Measurements from ENCODE around the gene OCA2.

The OCA2 gene

GRCh38 chr15:27866505-27867165 lies 232.5 kb downstream of the OCA2 start:
- H3K36me3 ChIP-seq (ENCODE audit: insufficient read depth, low read length) = no peaks in the 10 kb centered on the region

GRCh38 chr15:27865926-27866325 lies 233.2 kb downstream of the OCA2 start:
- Histone ChIP-seq H3K36me3 (ENCODE audit: insufficient read depth, low read length) (no peaks in the 10 kb centered on the region), H3K4me3 (ENCODE audit: low read length) (no peak overlapping the region), H3K9ac (ENCODE audit: low read depth, low read length) (no peak overlapping the region), H3K9me3 (ENCODE audit: insufficient read depth, low read depth, low read length) (peaks cover 8% of the 10 kb centered on the region), H3K27ac (ENCODE audit: low read depth, low read length) (no peak overlapping the region), H3K27me3 (ENCODE audit: insufficient read depth, low read length) (no peaks in the 10 kb centered on the region), H3K4me1 (ENCODE audit: insufficient read depth, low read length) (no peaks in the 10 kb centered on the region)
- 88% methylated on average over 3 of the region's 3 CpGs for WGBS

More at GRCh38 chr15:27866505-27867165, 232.5 kb downstream of the OCA2 start:
- H3K27ac ChIP-seq (ENCODE audit: low read depth, low read length) = no peak overlapping the region
- H3K9me3 ChIP-seq (ENCODE audit: insufficient read depth, low read depth, low read length) = peaks cover 6% of the 10 kb centered on the region
- H3K9ac ChIP-seq (ENCODE audit: low read depth, low read length) = no peak overlapping the region
- no peaks in the 10 kb centered on the region for H3K27me3 ChIP-seq (ENCODE audit: insufficient read depth, low read length)
- H3K4me3 ChIP-seq (ENCODE audit: low read length) = no peak overlapping the region
- no peaks in the 10 kb centered on the region for H3K4me1 ChIP-seq (ENCODE audit: insufficient read depth, low read length)
- 92% methylated on average over 10 of the region's 10 CpGs for WGBS

GRCh38 chr15:27865323-27865922 lies 233.7 kb downstream of the OCA2 start:
- peaks cover 8% of the 10 kb centered on the region for H3K9me3 ChIP-seq (ENCODE audit: insufficient read depth, low read depth, low read length)
- no peak overlapping the region for H3K9ac ChIP-seq (ENCODE audit: low read depth, low read length)
- H3K27me3 ChIP-seq (ENCODE audit: insufficient read depth, low read length) = no peaks in the 10 kb centered on the region
- no peak overlapping the region for H3K4me3 ChIP-seq (ENCODE audit: low read length)
- H3K27ac ChIP-seq (ENCODE audit: low read depth, low read length) = no peak overlapping the region
- H3K4me1 ChIP-seq (ENCODE audit: insufficient read depth, low read length) = no peaks in the 10 kb centered on the region
- 93% methylated on average over 12 of the region's 12 CpGs for WGBS
- H3K36me3 ChIP-seq (ENCODE audit: insufficient read depth, low read length) = no peaks in the 10 kb centered on the region

GRCh38 chr15:27864719-27865118 lies 234.4 kb downstream of the OCA2 start:
- H3K36me3 ChIP-seq (ENCODE audit: insufficient read depth, low read length) = no peaks in the 10 kb centered on the region
- no peak overlapping the region for H3K27ac ChIP-seq (ENCODE audit: low read depth, low read length)
- H3K27me3 ChIP-seq (ENCODE audit: insufficient read depth, low read length) = no peaks in the 10 kb centered on the region
- H3K9me3 ChIP-seq (ENCODE audit: insufficient read depth, low read depth, low read length) = peaks cover 12% of the 10 kb centered on the region
- 96% methylated on average over 8 of the region's 8 CpGs for WGBS
- no peak overlapping the region for H3K4me3 ChIP-seq (ENCODE audit: low read length)
- H3K4me1 ChIP-seq (ENCODE audit: insufficient read depth, low read length) = no peaks in the 10 kb centered on the region
- no peak overlapping the region for H3K9ac ChIP-seq (ENCODE audit: low read depth, low read length)

- no peaks in the 10 kb centered on the region for H3K4me1 ChIP-seq (ENCODE audit: insufficient read depth, low read length)
- H3K27ac ChIP-seq (ENCODE audit: low read depth, low read length) = no peak overlapping the region
- 85% methylated on average over 2 of the region's 2 CpGs for WGBS
- H3K9ac ChIP-seq (ENCODE audit: low read depth, low read length) = no peak overlapping the region
- H3K4me3 ChIP-seq (ENCODE audit: low read length) = no peak overlapping the region
- no peaks in the 10 kb centered on the region for H3K36me3 ChIP-seq (ENCODE audit: insufficient read depth, low read length)
- H3K27me3 ChIP-seq (ENCODE audit: insufficient read depth, low read length) = no peaks in the 10 kb centered on the region
- H3K9me3 ChIP-seq (ENCODE audit: insufficient read depth, low read depth, low read length) = peaks cover 12% of the 10 kb centered on the region
Measured at GRCh38 chr15:27864086-27864485, 235.0 kb downstream of the OCA2 start.

- H3K36me3 ChIP-seq (ENCODE audit: insufficient read depth, low read length) = no peaks in the 10 kb centered on the region
- no peaks in the 10 kb centered on the region for H3K4me1 ChIP-seq (ENCODE audit: insufficient read depth, low read length)
- H3K27me3 ChIP-seq (ENCODE audit: insufficient read depth, low read length) = no peaks in the 10 kb centered on the region
- H3K9me3 ChIP-seq (ENCODE audit: insufficient read depth, low read depth, low read length) = peaks cover 12% of the 10 kb centered on the region
- H3K9ac ChIP-seq (ENCODE audit: low read depth, low read length) = no peak overlapping the region
- no peak overlapping the region for H3K4me3 ChIP-seq (ENCODE audit: low read length)
- WGBS = 95% methylated on average over 6 of the region's 6 CpGs
- H3K27ac ChIP-seq (ENCODE audit: low read depth, low read length) = no peak overlapping the region
Measured at GRCh38 chr15:27863000-27863399, 236.1 kb downstream of the OCA2 start.

- H3K9me3 ChIP-seq (ENCODE audit: insufficient read depth, low read depth, low read length) = peaks cover 19% of the 10 kb centered on the region
- H3K4me3 ChIP-seq (ENCODE audit: low read length) = no peak overlapping the region
- WGBS = 95% methylated on average over 8 of the region's 8 CpGs
- H3K9ac ChIP-seq (ENCODE audit: low read depth, low read length) = no peak overlapping the region
- H3K27ac ChIP-seq (ENCODE audit: low read depth, low read length) = no peak overlapping the region
- H3K36me3 ChIP-seq (ENCODE audit: insufficient read depth, low read length) = no peaks in the 10 kb centered on the region
- no peaks in the 10 kb centered on the region for H3K27me3 ChIP-seq (ENCODE audit: insufficient read depth, low read length)
- no peaks in the 10 kb centered on the region for H3K4me1 ChIP-seq (ENCODE audit: insufficient read depth, low read length)
Measured at GRCh38 chr15:27861171-27861570, 237.9 kb downstream of the OCA2 start.

GRCh38 chr15:27855137-27855536 lies 244.0 kb downstream of the OCA2 start:
- Histone ChIP-seq H3K9ac (ENCODE audit: low read depth, low read length) (no peak overlapping the region), H3K27me3 (ENCODE audit: insufficient read depth, low read length) (no peaks in the 10 kb centered on the region), H3K27ac (ENCODE audit: low read depth, low read length) (no peak overlapping the region), H3K9me3 (ENCODE audit: insufficient read depth, low read depth, low read length) (peaks cover 9% of the 10 kb centered on the region; the same call in 1 of the 2 replicates), H3K4me3 (ENCODE audit: low read length) (no peak overlapping the region), H3K36me3 (ENCODE audit: insufficient read depth, low read length) (no peaks in the 10 kb centered on the region), H3K4me1 (ENCODE audit: insufficient read depth, low read length) (no peaks in the 10 kb centered on the region)
- WGBS = 95% methylated on average over 4 of the region's 4 CpGs

GRCh38 chr15:27854601-27855000 lies 244.5 kb downstream of the OCA2 start:
- Histone ChIP-seq H3K9ac (ENCODE audit: low read depth, low read length) (no peak overlapping the region), H3K9me3 (ENCODE audit: insufficient read depth, low read depth, low read length) (peaks cover 7% of the 10 kb centered on the region; the same call in 1 of the 2 replicates), H3K36me3 (ENCODE audit: insufficient read depth, low read length) (no peaks in the 10 kb centered on the region), H3K4me3 (ENCODE audit: low read length) (no peak overlapping the region), H3K4me1 (ENCODE audit: insufficient read depth, low read length) (no peaks in the 10 kb centered on the region), H3K27me3 (ENCODE audit: insufficient read depth, low read length) (no peaks in the 10 kb centered on the region), H3K27ac (ENCODE audit: low read depth, low read length) (no peak overlapping the region)
- 94% methylated on average over 10 of the region's 10 CpGs for WGBS

GRCh38 chr15:27853624-27854455 lies 245.3 kb downstream of the OCA2 start:
- no peak overlapping the region for H3K4me3 ChIP-seq (ENCODE audit: low read length)
- H3K9me3 ChIP-seq (ENCODE audit: insufficient read depth, low read depth, low read length) = peaks cover 10% of the 10 kb centered on the region; the same call in 1 of the 2 replicates
- H3K27me3 ChIP-seq (ENCODE audit: insufficient read depth, low read length) = no peaks in the 10 kb centered on the region
- no peaks in the 10 kb centered on the region for H3K36me3 ChIP-seq (ENCODE audit: insufficient read depth, low read length)
- 92% methylated on average over 15 of the region's 15 CpGs for WGBS
- no peaks in the 10 kb centered on the region for H3K4me1 ChIP-seq (ENCODE audit: insufficient read depth, low read length)
- no peak overlapping the region for H3K27ac ChIP-seq (ENCODE audit: low read depth, low read length)
- no peak overlapping the region for H3K9ac ChIP-seq (ENCODE audit: low read depth, low read length)

GRCh38 chr15:27851858-27852210 lies 247.3 kb downstream of the OCA2 start:
- Histone ChIP-seq H3K27me3 (ENCODE audit: insufficient read depth, low read length) (no peaks in the 10 kb centered on the region), H3K36me3 (ENCODE audit: insufficient read depth, low read length) (no peaks in the 10 kb centered on the region), H3K4me3 (ENCODE audit: low read length) (no peak overlapping the region), H3K9me3 (ENCODE audit: insufficient read depth, low read depth, low read length) (0 out of 2 replicates have a peak, but pooled peaks cover 6% of the 10 kb centered on the region), H3K4me1 (ENCODE audit: insufficient read depth, low read length) (no peaks in the 10 kb centered on the region), H3K27ac (ENCODE audit: low read depth, low read length) (no peak overlapping the region), H3K9ac (ENCODE audit: low read depth, low read length) (no peak overlapping the region)
- WGBS = 77% methylated on average over 4 of the region's 4 CpGs

All from HUES64 (cell line).